SK-N-SH (cell line): ENCODE measurements around the gene RREB1. TPM values are rescaled to one million over a fixed set of nuclear protein-coding genes. Genes with fewer than 3 reads are reported as not detected.

ENCODE experiments used
- CTCF ChIA-PET: fragments of 300-600, 350-600 bp; formaldehyde crosslinking; extraction: SDS; loops from one replicate; lab custom pipeline; 2021; lab: Yijun Ruan, JAX
- POLR2A ChIA-PET: fragments of 350-600 bp; sonication (Branson Sonifier 250); formaldehyde crosslinking; extraction: SDS; loops from one replicate; lab custom pipeline; 2020; ENCODE audit warnings: antibody characterized with exemption, inconsistent platforms; lab: Yijun Ruan, JAX
- DNase-seq: peaks from one replicate; pipeline ENCODE4 v3.0.0; 2012
- H2AFZ ChIP-seq: fragments of 200-600 bp; sonication (generic); 2 replicates; pipeline ENCODE4 v1.8.1; 2016; ENCODE audit warnings: antibody characterized with exemption, mild to moderate bottlenecking, low read depth
- H3F3A ChIP-seq: fragments of 200-600 bp; sonication (generic); replicated peaks from 2 replicates; pipeline ENCODE3; 2016; ENCODE audit warnings: antibody characterized with exemption, mild to moderate bottlenecking; ENCODE audit not compliant: insufficient read depth
- H3K27ac ChIP-seq, 2 experiments: fragments of 200-500 bp in 1 of 2; fragments of 200-600 bp in 1 of 2; sonication (Bioruptor generic) in 1 of 2; sonication (generic), shearing (Covaris generic) in 1 of 2; 2 replicates each; pipeline versions ENCODE4 v1.5.1 to v1.6.1; 2014 to 2016; ENCODE audit warnings: low read depth in 2 of 2, inconsistent platforms in 1 of 2, low read length in 1 of 2, mild to moderate bottlenecking in 1 of 2, mixed read lengths in 1 of 2
- H3K27me3 ChIP-seq: fragments of 200-600 bp; sonication (generic), shearing (Covaris generic); 2 replicates; pipeline ENCODE4 v1.6.1; 2016; ENCODE audit warnings: mixed run types; ENCODE audit not compliant: insufficient read depth
- H3K36me3 ChIP-seq, 2 experiments: fragments of 200-500 bp in 1 of 2; fragments of 200-600 bp in 1 of 2; sonication (Bioruptor generic) in 1 of 2; sonication (generic) in 1 of 2; replicated peaks in 1 of 2; 2 replicates each; pipeline versions ENCODE3 to v1.5.1; 2014 to 2016; ENCODE audit warnings: low read length in 1 of 2, mild to moderate bottlenecking in 1 of 2; ENCODE audit not compliant: insufficient read depth in 2 of 2, control insufficient read depth in 1 of 2
- H3K4me1 ChIP-seq, 2 experiments: fragments of 200-500 bp in 1 of 2; fragments of 200-600 bp in 1 of 2; sonication (Bioruptor generic) in 1 of 2; sonication (generic), shearing (Covaris generic) in 1 of 2; 2 replicates each; pipeline versions ENCODE4 v1.5.1 to v1.6.1; 2014 to 2016; ENCODE audit warnings: low read depth in 1 of 2, low read length in 1 of 2, mixed run types in 1 of 2; ENCODE audit not compliant: insufficient read depth in 2 of 2, control insufficient read depth in 1 of 2
- H3K4me2 ChIP-seq: fragments of 200-600 bp; sonication (generic), shearing (Covaris generic); 2 replicates; pipeline ENCODE4 v1.6.1; 2017; ENCODE audit warnings: mixed run types
- H3K4me3 ChIP-seq, 2 experiments: fragments of 200-500 bp in 1 of 2; fragments of 200-600 bp in 1 of 2; sonication (Bioruptor generic) in 1 of 2; sonication (generic), shearing (Covaris generic) in 1 of 2; 2 replicates each; pipeline versions ENCODE4 v1.5.1 to v1.8.1; 2014 to 2016; ENCODE audit warnings: low read depth in 2 of 2, inconsistent platforms in 1 of 2, low read length in 1 of 2, mild to moderate bottlenecking in 1 of 2, mixed read lengths in 1 of 2, moderate library complexity in 1 of 2
- H3K79me2 ChIP-seq: fragments of 200-600 bp; sonication (generic); 2 replicates; pipeline ENCODE4 v1.8.1; 2017; ENCODE audit warnings: mild to moderate bottlenecking; ENCODE audit not compliant: insufficient read depth
- H3K9ac ChIP-seq: fragments of 200-600 bp; sonication (generic); 2 replicates; pipeline ENCODE4 v1.6.1; 2017; ENCODE audit warnings: mixed run types
- H3K9me2 ChIP-seq: fragments of 200-600 bp; sonication (generic); 2 replicates; pipeline ENCODE4 v1.6.1; 2017; ENCODE audit warnings: mixed run types
- H3K9me3 ChIP-seq: fragments of 200-600 bp; sonication (generic); 2 replicates; pipeline ENCODE4 v1.6.1; 2017; ENCODE audit warnings: mixed run types, mild to moderate bottlenecking, moderate library complexity
- H4K20me1 ChIP-seq: fragments of 200-600 bp; sonication (generic); 2 replicates; pipeline ENCODE4 v1.6.1; 2017; ENCODE audit warnings: mild to moderate bottlenecking, mixed run types; ENCODE audit not compliant: insufficient read depth
- CHD2 ChIP-seq: fragments of 150-350 bp; IDR thresholded peaks from 2 replicates; pipeline ENCODE4 v1.6.1; 2018; ENCODE audit warnings: low read length; ENCODE audit not compliant: partially characterized antibody
- CTCF ChIP-seq: fragments of 200-600 bp; sonication (generic); IDR thresholded peaks from 2 replicates; pipeline ENCODE4 v1.6.1; 2017; ENCODE audit warnings: antibody characterized with exemption, mild to moderate bottlenecking, moderate library complexity
- EZH2phosphoT487 ChIP-seq: fragments of 200-600 bp; sonication (generic); IDR thresholded peaks from 2 replicates; pipeline ENCODE4 v1.6.1; 2017; ENCODE audit warnings: low read depth, mixed run types, mild to moderate bottlenecking, antibody characterized with exemption, moderate library complexity, borderline replicate concordance
- FOSL2 ChIP-seq: IDR thresholded peaks from 2 replicates; pipeline ENCODE4 v1.4.0; 2012; ENCODE audit warnings: low read depth, mild to moderate bottlenecking, moderate library complexity, borderline replicate concordance
- GATA2 ChIP-seq: sonication (generic); formaldehyde crosslinking; IDR thresholded peaks from 2 replicates; pipeline ENCODE4 v1.5.0; 2020; ENCODE audit warnings: mild to moderate bottlenecking, missing genetic modification reagents
- IRF3 ChIP-seq: fragments of 150-350 bp; IDR thresholded peaks from 2 replicates; pipeline ENCODE4 v1.6.1; 2016; ENCODE audit warnings: mild to moderate bottlenecking, low read depth, low read length
- JUND ChIP-seq: IDR thresholded peaks from 2 replicates; pipeline ENCODE4 v1.4.0; 2012
- MAX ChIP-seq: IDR thresholded peaks from 2 replicates; pipeline ENCODE4 v1.4.0; 2012; ENCODE audit warnings: low read depth
- MEF2A ChIP-seq: IDR thresholded peaks from 2 replicates; pipeline ENCODE4 v1.4.0; 2012; ENCODE audit warnings: low read depth, borderline replicate concordance
- NFIC ChIP-seq: IDR thresholded peaks from 2 replicates; pipeline ENCODE4 v1.4.0; 2012; ENCODE audit warnings: borderline replicate concordance
- NRF1 ChIP-seq: IDR thresholded peaks from 2 replicates; pipeline ENCODE4 v1.6.1; 2012; ENCODE audit warnings: low read depth, mild to moderate bottlenecking, low read length
- PBX3 ChIP-seq: IDR thresholded peaks from 2 replicates; pipeline ENCODE4; 2012
- RFX5 ChIP-seq: IDR thresholded peaks from 2 replicates; pipeline ENCODE4 v1.6.1; 2012; ENCODE audit warnings: mild to moderate bottlenecking, improper control_type of control experiment, low read length
- RXRA ChIP-seq: IDR thresholded peaks from 2 replicates; pipeline ENCODE4 v1.4.0; 2012; ENCODE audit warnings: low read depth, mild to moderate bottlenecking, borderline replicate concordance
- SIN3A ChIP-seq: IDR thresholded peaks from 2 replicates; pipeline ENCODE4 v1.6.1; 2012; ENCODE audit warnings: low read depth, mild to moderate bottlenecking, low read length, moderate library complexity, borderline replicate concordance
- TAF1 ChIP-seq: IDR thresholded peaks from 2 replicates; pipeline ENCODE4 v1.6.1; 2012; ENCODE audit warnings: low read depth, mild to moderate bottlenecking, low read length, moderate library complexity, borderline replicate concordance
- TCF12 ChIP-seq: IDR thresholded peaks from 2 replicates; pipeline ENCODE4 v1.4.0; 2012
- USF2 ChIP-seq: fragments of 150-350 bp; IDR thresholded peaks from 2 replicates; pipeline ENCODE4 v1.6.1; 2017; ENCODE audit warnings: antibody characterized with exemption, low read length, low read depth, borderline replicate concordance
- YY1 ChIP-seq: IDR thresholded peaks from 2 replicates; pipeline ENCODE4 v1.4.0; 2012; ENCODE audit warnings: low read depth, mild to moderate bottlenecking
- ZBTB33 ChIP-seq: IDR thresholded peaks from 2 replicates; pipeline ENCODE4 v1.4.0; 2012; ENCODE audit warnings: low read depth, borderline replicate concordance
- WGBS: methylation state at CpG from one replicate; pipeline ENCODE4 v1.1.6; 2017; ENCODE audit warnings: low lambda C conversion rate; 5-methylcytosine and 5-hydroxymethylcytosine counted together
- polyA plus RNA-seq, 3 experiments: library from polyadenylated mRNA; depleted of rRNA; stranded (reverse); fragments of >200 nt; gene quantifications; 2 replicates each; pipeline ENCODE4 v1.2.3, GENCODE V29; 2012

Gene RREB1
- polyA plus RNA-seq, 1 of the 3 experiments (the other 2 are of a cell fraction) = 2.0 TPM

GRCh38 chr6:7260291-7261031 lies 152.7 kb downstream of the RREB1 start:
- TF ChIP-seq RFX5 (no peak), JUND (no peak), TAF1 (no peak), GATA2 (no peak), SIN3A (no peak), ZBTB33 (no peak), IRF3 (no peak), CHD2 (no peak), TCF12 (no peak), USF2 (no peak), FOSL2 (no peak), NFIC (no peak), CTCF (no peak), RXRA (no peak), MAX (no peak), EZH2phosphoT487 (no peak), YY1 (no peak), NRF1 (no peak), MEF2A (no peak), PBX3 (no peak)
- TF ChIP-seq, all 33 proteins: peak for 0
- Histone ChIP-seq H3F3A (no peaks in the 10 kb centered on the region), H3K27me3 (no peaks in the 10 kb centered on the region), H3K4me3 (peak overlapping the region; percentile 44 to 70; a peak in 3 of 4 replicates), H3K4me1 (peaks cover 0 to 6% of the 10 kb centered on the region in 2 experiments; a peak in 1 of 4 replicates), H4K20me1 (no peaks in the 10 kb centered on the region), H3K9ac (peak overlapping the region; percentile 53; the same call in 1 of the 2 replicates), H3K9me3 (no peaks in the 10 kb centered on the region), H3K79me2 (no peaks in the 10 kb centered on the region), H2AFZ (peak overlapping the region; percentile 97; the same call in 1 of the 2 replicates), H3K4me2 (peak overlapping the region; percentile 79), H3K36me3 (no peaks in the 10 kb centered on the region), H3K9me2 (no peaks in the 10 kb centered on the region), H3K27ac (no peak overlapping the region)
- 84% methylated on average over 13 of the region's 13 CpGs for WGBS
- CTCF ChIA-PET = interaction anchor here (1.5 to 4.5 kb wide), 4 partner anchors 15 to 584 kb away, joined by 3 to 28 read pairs (median 6); no protein-coding TSS in a partner anchor
- POLR2A ChIA-PET = no interaction called here
- no peak for DNase-seq
